Esophagus mucosa (tissue), 1 donor: ENCODE measurements around the gene THSD4. TPM values are rescaled to one million over a fixed set of nuclear protein-coding genes. Genes with fewer than 3 reads are reported as not detected.
A peak's percentile ranks its signal among the peaks of the same experiment; 100 is the strongest.
"Not testable (repeated sequence)": the region's sequence is repeated elsewhere in the genome, so short reads cannot be mapped to it uniquely, and the experiment has no call there.

Experiments used
- ATAC-seq: fragments of 200-7000 bp; cut with Tn5 transposase; one replicate; pipeline ENCODE4 v1.9.1; 2020
- total RNA-seq: library from RNA; stranded (reverse); gene quantifications from one replicate; pipeline ENCODE4 v1.2.4, GENCODE V29; 2023
- donor health status: DM: yes; HTN: yes; CAD: no.

THSD4 gene
- total RNA-seq, 1 donor from 2014 or later, result 121 TPM

DNA sequence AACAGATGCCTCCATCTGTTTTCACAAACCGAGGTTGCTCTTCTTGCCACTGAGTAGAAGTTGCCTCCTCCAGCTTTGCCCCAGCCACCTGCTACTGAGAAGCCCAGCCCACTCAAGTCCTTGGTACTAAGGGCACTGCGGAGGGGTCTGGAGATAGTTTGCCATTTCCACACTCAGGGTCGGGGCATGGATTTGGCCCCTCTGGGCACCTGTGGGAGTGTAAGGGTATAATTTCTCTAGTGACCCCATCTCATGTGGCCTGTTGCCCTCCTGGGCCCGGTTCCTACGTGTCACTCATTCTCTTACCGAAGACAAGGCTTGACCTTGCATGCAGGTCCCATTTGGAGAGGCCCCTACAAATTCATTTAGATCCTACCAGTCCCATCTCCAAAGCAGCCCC is 79.0 kb downstream of the THSD4 start:
- ATAC-seq, result no peak

DNA sequence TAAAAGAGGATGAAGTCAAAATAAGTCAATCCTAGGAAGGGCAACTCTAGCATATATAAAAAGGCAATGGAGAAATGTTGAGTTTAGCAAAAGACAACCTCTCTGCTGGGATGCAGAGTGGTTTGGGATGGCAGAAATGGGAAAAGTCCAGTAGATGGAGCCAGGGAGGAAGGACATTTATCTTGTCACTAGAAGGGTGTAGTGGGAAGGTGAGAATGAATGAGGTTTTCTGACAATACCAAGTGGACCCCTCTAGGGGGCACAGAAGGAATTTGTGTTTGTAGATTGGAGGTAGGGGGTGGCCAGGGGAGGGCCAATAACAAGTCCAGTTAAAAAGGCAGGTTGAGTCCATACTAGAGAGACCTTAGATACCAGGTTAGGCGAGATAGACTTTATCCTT is 80.0 kb downstream of the THSD4 start:
- no peak for ATAC-seq

DNA sequence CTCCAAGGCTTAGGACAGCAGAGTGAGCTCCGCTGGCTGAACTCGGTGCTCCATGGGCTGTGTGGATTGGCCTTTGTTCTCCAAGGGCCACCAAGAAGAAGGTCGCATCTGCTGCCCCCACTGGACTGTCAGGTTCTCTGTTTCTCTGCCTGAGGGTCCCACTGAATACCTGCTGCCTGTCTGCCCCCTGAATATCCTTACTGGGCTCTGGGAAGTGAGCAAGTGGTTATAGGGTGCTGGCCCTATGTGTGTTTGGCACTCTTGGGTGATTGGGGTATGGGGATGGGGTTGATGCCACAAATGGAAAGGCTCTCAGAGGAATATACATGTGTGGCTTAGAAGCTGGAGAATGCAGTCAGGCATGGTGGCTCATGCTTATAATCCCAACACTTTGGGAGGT is 82.3 kb downstream of the THSD4 start:
- ATAC-seq, result no peak

GRCh38 chr15:71198846-71199245 is 83.6 kb downstream of the THSD4 start:
- no peak for ATAC-seq

DNA sequence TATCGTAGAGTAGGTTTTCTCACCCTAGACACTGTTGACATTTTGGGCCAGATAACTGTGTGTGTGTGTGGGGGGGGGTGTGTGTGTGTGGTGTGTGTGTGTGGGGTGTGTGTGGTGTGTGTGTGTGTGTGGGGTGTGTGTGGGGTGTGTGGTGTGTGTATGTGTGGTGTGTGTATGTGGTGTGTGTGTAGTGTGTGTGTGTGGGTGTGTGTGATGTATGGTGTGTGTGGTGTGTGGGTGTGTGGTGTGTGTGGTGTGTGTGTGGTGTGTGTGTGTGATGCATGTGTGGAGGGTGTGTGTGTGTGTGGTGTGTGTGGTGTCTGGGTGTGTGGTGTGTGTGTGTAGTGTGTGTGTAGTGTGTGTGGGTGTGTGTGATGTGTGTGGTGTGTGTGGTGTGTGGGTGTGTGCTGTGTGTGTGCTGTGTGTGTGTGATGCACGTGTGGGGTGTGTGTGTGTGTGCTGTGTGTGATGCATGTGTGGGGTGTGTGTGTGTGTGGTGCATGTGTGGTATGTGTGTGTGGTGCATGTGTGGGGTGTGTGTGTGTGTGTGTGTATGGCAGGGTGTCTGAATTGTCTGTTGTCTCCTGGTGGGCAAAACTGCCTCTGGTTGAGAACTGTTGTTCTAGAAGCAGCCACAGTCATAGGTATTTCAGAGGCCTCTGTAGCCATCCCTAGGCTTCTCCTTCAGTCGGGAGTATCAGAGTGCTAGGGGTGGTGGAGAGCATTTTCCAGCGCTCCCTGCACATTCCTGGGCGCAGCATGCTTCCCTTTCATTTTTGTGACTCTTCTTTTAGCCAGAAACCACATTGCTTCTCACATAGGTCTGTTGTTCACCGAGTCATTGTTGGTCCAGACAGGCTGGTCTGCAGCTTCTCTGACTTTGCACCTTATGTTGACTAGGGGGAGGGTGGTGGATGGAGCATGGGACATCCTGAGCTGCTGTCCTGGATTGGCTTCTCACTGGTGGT is 84.4 kb downstream of the THSD4 start:
- ATAC-seq, result peak; percentile 62

- no peak for ATAC-seq
These were observed 86.2 kb downstream of the THSD4 start for GRCh38 chr15:71201477-71201876.

- no peak for ATAC-seq
These were observed 87.4 kb downstream of the THSD4 start for GRCh38 chr15:71202712-71203111.

GRCh38 chr15:71203586-71204474 is 88.6 kb downstream of the THSD4 start:
- no peak for ATAC-seq

- ATAC-seq, result no peak
These were observed 91.9 kb downstream of the THSD4 start for GRCh38 chr15:71207141-71207540.

DNA sequence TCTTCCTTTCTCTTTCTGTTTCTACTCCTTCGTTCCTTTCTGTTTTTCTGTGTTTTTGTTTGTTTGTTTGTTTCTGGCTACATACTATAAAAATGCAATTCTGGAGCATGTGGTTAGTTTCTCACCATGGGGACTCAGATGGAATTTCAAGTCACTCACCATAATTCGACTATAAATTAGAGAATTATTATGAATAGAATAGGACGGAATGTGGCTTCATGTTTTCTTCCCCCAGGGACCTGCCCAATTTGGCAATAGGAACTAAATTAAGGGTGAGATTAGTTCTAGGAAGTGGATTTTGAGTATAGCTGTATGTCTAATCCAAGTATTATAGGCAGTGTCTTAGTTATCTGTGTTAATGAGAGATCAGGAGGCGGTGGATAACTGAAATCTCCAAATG is 96.9 kb downstream of the THSD4 start:
- ATAC-seq, result no peak

DNA sequence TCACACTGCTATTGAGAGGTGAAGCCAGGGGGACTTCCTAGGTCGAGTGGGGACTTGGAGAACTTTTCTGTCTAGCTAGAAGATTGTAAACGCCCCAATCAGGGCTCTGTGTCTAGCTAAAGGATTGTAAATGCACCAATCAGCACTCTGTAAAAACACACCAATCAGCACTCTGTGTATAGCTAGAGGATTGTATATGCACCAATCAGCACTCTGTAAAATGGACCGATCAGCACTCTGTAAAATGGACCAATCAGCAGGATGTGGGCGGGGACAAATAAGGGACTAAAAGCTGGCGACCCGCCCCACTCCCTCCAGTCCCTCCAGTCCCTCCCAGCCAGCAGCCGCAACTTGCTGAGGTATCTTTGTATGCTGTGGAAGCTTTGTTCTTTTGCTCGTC is 98.7 kb downstream of the THSD4 start:
- ATAC-seq, result not testable (repeated sequence)

DNA sequence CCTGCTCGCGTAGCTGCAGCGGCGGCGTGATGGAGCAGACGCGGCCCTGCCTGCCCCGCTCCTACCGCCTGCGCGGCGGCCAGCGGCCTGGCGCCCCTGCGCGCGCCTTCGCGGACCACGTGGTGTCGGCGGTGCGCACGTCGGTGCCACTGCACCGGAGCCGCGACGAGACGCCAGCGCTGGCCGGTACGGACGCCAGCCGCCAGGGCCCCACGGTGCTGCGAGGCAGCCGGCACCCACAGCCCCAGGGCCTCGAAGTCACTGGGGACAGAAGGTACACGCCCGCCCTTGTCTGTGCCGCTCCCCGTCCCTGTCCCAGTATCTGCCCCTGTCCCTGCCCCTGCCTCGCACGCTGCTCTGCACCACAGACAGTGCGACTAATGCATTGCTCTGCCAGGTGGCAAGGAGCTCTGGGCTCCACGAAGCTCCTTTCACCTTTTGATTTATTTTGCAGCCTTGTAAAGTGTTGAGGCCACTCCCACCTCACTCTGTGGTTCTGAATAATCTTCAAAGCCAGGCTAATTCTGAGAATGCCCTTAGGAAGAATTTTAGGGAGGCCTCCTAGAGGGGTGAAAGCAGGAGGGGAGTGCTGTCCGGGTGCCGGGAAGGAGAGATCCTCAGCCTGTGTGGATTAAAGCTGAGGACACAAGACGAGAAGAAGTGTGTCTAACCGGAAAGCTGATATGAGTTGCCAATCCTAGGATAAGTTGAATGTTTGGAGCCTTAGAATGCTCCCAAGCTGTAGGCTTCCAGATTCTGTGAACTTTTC is 100.0 kb downstream of the THSD4 start:
- no peak for ATAC-seq

DNA sequence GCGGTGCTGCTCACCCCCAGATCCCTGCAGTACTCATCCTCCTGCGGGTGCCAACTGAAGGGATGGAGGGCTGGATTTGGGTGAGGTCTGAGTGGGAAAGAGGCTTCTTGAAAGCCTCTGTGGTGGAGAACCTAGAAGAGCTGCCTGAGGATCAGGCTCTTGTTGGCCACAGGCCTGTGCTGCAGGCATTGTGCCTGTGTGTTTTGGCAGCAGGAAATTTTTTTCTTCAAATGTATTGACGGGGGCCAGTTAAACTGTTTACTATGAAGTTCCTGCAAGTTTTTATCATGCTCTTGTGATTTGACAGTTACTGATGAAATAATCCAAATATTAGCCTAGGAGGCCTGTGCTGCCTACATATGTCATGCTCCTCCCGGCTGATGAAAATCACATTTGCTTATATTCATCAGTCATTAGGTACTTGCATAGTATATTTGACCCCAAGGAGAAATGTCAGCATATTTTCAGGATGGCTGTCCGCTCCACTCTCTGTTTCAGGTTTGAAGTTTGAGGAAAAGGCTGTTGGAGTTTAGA is 103.1 kb downstream of the THSD4 start:
- ATAC-seq, result no peak

DNA sequence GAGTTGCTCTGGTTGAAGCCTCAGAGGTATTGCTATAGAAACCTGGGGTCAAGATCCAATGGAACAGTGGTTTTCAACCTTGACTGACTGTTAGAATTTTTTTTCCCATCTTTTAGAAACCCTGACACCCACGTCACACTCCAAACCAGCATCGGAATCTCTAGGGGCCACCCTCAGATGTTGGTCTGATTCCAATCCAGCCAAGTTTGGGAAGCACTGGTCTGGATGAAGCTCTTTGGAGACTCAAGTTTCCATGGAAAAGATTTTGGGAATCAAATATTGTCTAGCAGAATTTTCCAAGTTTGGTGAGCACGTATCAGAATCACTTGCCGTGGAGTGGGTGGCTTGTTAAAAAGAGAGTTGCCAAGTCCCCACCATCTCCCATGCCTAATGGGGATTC is 103.8 kb downstream of the THSD4 start:
- no peak for ATAC-seq

DNA sequence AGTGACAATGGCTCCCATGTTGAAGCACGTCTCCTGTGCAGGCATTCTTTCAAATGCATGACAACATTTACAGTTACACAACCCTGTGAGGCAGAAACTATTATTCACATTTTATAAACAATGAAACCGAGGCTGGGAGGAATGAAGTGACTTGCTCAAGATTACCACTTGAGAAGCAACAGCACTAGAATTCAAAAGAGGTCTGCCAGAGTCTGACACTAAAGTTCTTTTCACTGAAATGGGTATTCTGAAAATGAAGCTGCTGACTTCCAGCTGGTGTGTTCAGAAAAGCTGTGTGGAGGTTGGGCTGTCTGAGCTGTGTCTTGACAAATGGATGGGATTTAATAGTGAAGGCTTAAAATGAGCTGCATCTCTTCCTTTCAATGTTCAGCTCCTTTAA is 104.4 kb downstream of the THSD4 start:
- peak; percentile 70 for ATAC-seq

- no peak for ATAC-seq
These were observed 105.6 kb downstream of the THSD4 start for GRCh38 chr15:71220828-71221227.

- ATAC-seq, result no peak
These were observed 106.1 kb downstream of the THSD4 start for GRCh38 chr15:71221417-71221816.

- peak; percentile 65 for ATAC-seq
These were observed 108.2 kb downstream of the THSD4 start for GRCh38 chr15:71223516-71223915.

- ATAC-seq, result peak; percentile 42
These were observed 108.8 kb downstream of the THSD4 start for GRCh38 chr15:71224024-71224423.

DNA sequence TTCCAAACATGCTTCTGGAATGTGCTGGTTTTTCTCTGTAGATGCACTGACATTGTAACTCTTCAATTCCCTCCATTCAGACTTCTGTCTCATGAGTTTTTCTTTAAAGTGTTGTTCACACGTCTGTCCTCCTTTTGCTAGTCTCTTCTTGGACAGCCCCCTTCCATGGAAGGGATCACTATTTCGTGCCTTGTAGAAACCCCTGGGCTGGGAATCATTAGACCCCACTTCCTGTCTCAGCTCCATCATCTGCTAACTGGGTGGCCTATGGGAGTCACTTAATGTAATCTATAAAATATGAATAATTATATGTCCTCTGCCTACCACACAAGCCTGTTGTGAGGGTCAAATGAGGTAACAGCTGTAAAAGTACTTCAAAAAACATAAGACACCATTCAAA is 110.6 kb downstream of the THSD4 start:
- ATAC-seq, result no peak

DNA sequence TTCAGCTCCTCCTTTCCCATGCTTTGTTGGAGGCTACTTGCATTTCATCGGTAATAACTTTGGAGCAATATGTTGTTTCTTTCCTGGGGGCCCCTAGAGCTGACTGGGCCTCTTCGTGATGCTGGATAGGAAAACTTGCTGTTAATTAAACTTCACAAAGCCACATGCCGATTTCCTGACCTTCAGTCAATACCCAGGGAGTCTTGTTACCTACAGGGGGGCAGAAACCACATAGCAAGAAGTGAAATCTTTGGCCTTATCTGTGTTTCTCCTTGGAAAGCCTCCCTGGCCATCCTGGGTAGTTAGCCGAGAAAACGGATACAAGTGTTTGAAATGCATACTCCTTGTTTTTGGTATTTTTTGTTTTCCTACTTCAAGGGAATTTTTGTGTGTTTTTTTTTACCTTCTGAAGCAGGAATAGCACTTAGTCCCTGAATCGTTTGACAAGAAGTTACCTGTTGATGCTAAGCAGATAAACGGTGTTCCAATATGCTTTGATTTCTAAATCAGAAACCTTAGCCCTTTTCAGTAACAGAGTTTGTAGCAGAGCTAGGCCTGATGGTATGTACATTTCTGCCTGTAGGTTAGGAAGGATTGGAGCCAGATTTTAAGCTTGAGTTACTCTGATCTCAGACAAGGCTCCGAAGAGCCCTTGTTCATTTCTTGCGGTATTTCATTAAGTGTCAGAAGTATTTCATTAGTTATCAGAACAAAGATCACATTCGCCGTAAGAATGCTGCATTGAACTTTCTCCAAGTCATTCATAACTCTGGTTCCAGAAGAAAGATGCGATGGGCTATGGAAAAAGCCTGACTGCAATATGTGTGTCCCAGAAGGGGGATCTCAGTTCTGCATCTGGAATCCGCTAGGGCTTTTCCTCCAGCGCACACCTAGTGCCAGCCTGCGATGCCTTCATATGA is 111.5 kb downstream of the THSD4 start:
- no peak for ATAC-seq
